ENCODE results near the gene GABRA1.

GABRA1 gene

DNA sequence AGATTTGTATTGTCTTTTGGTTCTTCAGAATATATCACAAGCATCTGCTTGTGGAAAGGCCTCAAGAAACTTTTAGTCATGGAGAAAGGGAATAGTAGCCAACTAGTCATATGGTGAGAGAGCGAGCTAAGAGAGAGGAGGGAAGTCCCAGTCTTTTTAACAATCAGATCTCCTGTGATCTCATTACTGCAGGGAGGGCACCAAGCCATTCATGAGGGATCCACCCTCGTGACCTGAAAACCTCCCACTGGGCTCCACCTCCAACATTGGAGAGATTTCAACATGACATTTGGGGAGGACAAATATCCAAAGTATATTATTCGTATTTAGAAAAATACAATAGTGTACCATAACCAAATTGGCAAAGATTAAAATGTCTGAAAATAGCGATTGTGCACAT is 99.0 kb downstream of the GABRA1 start:
- no peak for DNase-seq
- in situ Hi-C loops (cut with HindIII; ENCODE audit: low pct_ligation_motif_present, low pct_unique_long_range_greater_than_20kb, low sequenced_read_pairs) = no loop called here
